ENCODE results near the gene OR6C4.
"Not testable (repeated sequence)": the region's sequence is repeated elsewhere in the genome, so short reads cannot be mapped to it uniquely, and the experiment has no call there.

Gene OR6C4

GRCh38 chr12:55549302-55549701 is at the start of gene OR6C4:
TSS of gene OR6C4 (plus strand) at chr12:55549602. CDS start at chr12:55551227, 1,625 bp downstream.
- no peak for DNase-seq (ENCODE audit: low read depth in 2 of 3, low spot score in 1 of 3)

GRCh38 chr12:55499810-55500252 is 49.6 kb upstream of the OR6C4 start:
- DNase-seq (ENCODE audit: low read depth in 2 of 3, low spot score in 1 of 3): no peak

- DNase-seq (ENCODE audit: low read depth in 2 of 3, low spot score in 1 of 3): no peak
These were observed 47.8 kb upstream of the OR6C4 start for GRCh38 chr12:55501601-55502000.

GRCh38 chr12:55515696-55516095 is 33.7 kb upstream of the OR6C4 start:
- no peak for DNase-seq (ENCODE audit: low read depth in 2 of 3, low spot score in 1 of 3)

- DNase-seq (ENCODE audit: low read depth in 2 of 3, low spot score in 1 of 3): no peak
These were observed 33.0 kb upstream of the OR6C4 start for GRCh38 chr12:55516391-55516790.

- not testable (repeated sequence) for DNase-seq (ENCODE audit: low read depth in 2 of 3, low spot score in 1 of 3)
These were observed 1.2 kb upstream of the OR6C4 start for GRCh38 chr12:55548235-55548634.

- DNase-seq (ENCODE audit: low read depth in 2 of 3, low spot score in 1 of 3): no peak
These were observed 646 bp upstream of the OR6C4 start for GRCh38 chr12:55548756-55549155.

- no peak for DNase-seq (ENCODE audit: low read depth in 2 of 3, low spot score in 1 of 3)
These were observed 4.9 kb downstream of the OR6C4 start for GRCh38 chr12:55554296-55554695.

- not testable (repeated sequence) for DNase-seq (ENCODE audit: low read depth in 2 of 3, low spot score in 1 of 3)
These were observed 20.7 kb downstream of the OR6C4 start for GRCh38 chr12:55570060-55570459.

- not testable (repeated sequence) for DNase-seq (ENCODE audit: low read depth in 2 of 3, low spot score in 1 of 3)
These were observed 21.3 kb downstream of the OR6C4 start for GRCh38 chr12:55570689-55571088.

- DNase-seq (ENCODE audit: low read depth in 2 of 3, low spot score in 1 of 3): no peak
These were observed 22.8 kb downstream of the OR6C4 start, which contains the start of gene OR2AP1 for GRCh38 chr12:55572168-55572567. TSS of gene OR2AP1 (plus strand) at chr12:55572468. CDS start at chr12:55574415, 1,947 bp downstream.

- no peak for DNase-seq (ENCODE audit: low read depth in 2 of 3, low spot score in 1 of 3)
These were observed 32.7 kb downstream of the OR6C4 start for GRCh38 chr12:55582066-55582465.

GRCh38 chr12:55585817-55586216 is 36.4 kb downstream of the OR6C4 start:
- no peak for DNase-seq (ENCODE audit: low read depth in 2 of 3, low spot score in 1 of 3)

- DNase-seq (ENCODE audit: low read depth in 2 of 3, low spot score in 1 of 3): not testable (repeated sequence)
These were observed 40.8 kb downstream of the OR6C4 start for GRCh38 chr12:55590152-55590551.

Data from stimulated activated CD4-positive, alpha-beta T cell treated with anti-CD3 and anti-CD28 coated beads, Interleukin-12 subunit alpha, Interleukin-12 subunit beta, amount 100 ng/mL, for 48 hours (primary cell).